ENCODE results near the gene CD99L2.

The CD99L2 gene

DNA sequence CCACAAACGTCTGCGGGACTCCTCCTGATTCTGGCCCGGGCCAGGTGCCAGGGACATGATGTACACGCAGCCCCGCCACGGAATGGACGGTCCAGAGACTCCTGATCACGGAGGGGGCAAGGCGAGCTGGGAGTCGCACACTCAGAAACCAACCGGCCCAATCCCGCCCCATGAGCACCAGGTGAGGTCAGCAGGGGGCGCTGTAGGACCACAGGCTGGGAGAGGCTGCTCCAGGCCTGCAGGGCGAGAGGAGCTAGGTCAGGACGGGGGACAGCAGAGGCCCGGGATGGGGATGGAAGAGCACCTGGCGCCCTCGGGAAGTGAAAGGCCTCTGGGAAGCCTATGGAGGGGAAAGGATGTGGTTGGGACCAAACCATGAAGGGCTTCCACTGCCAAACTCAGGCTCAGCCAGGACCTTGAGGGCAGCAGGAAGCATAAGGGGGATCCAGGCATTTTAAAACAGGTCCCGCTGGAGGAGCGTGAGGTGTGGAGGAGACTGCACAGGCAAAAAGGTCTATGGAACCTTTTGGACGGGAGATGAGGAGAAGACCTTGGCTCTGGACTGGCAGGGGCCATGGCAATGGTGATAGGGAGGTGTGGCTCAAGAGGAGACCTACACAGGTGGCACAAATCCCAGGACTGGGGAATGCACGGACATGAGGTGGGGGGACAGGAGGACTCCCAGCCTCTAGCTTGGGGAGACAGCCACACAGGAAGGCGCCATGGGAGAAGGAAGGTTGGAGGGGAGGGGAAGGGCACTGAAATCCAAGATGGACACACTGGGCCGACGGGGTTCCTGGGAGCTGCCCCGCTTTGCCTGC, 126.1 kb downstream of the CD99L2 start:
- Histone ChIP-seq H3K36me3 (ENCODE audit: control insufficient read depth in 2 of 2, insufficient read depth in 2 of 2, low read length in 2 of 2) (no peaks in the 10 kb centered on the region), H3K27me3 (ENCODE audit: control insufficient read depth in 1 of 2, insufficient read depth in 2 of 2, low read length in 2 of 2) (peaks cover 0 to 2% of the 10 kb centered on the region in 2 donors), H3K9ac (ENCODE audit: low read length in 2 of 2) (no peak overlapping the region), H3K27ac (ENCODE audit: low read length) (no peak overlapping the region), H3K4me3 (ENCODE audit: low read length in 2 of 2) (no peak overlapping the region), H3K9me3 (ENCODE audit: control insufficient read depth in 2 of 2, low read length in 2 of 2) (no peaks in the 10 kb centered on the region), H3K4me1 (ENCODE audit: control insufficient read depth, insufficient read depth, low read length) (peaks cover 10% of the 10 kb centered on the region)

DNA sequence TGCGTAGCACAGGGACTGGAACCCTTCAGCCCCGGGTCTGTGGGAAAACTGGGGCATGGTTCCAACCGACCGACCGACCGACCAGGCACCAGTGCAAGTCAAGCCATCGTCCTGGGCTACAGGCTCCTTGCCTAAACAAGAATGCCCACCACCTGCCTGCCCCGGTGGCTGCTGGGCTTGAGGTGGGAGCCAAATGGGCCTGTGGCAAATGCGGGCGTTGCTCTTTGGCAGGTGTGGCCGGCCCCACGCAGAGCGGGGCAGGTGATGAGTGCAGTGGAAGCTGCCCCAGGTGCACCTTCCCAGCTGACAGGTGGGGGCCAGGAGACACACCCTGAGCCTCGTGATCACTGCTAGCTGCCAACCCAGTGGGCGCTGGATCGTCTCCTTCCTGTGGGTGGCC, 127.4 kb downstream of the CD99L2 start:
- Histone ChIP-seq H3K9ac (ENCODE audit: low read length in 2 of 2) (no peak overlapping the region), H3K27ac (ENCODE audit: low read length) (no peak overlapping the region), H3K4me1 (ENCODE audit: control insufficient read depth, insufficient read depth, low read length) (peaks cover 13% of the 10 kb centered on the region), H3K4me3 (ENCODE audit: low read length in 2 of 2) (no peak overlapping the region), H3K9me3 (ENCODE audit: control insufficient read depth in 2 of 2, low read length in 2 of 2) (no peaks in the 10 kb centered on the region), H3K36me3 (ENCODE audit: control insufficient read depth in 2 of 2, insufficient read depth in 2 of 2, low read length in 2 of 2) (no peaks in the 10 kb centered on the region), H3K27me3 (ENCODE audit: control insufficient read depth in 1 of 2, insufficient read depth in 2 of 2, low read length in 2 of 2) (peaks cover 0 to 2% of the 10 kb centered on the region in 2 donors)

DNA sequence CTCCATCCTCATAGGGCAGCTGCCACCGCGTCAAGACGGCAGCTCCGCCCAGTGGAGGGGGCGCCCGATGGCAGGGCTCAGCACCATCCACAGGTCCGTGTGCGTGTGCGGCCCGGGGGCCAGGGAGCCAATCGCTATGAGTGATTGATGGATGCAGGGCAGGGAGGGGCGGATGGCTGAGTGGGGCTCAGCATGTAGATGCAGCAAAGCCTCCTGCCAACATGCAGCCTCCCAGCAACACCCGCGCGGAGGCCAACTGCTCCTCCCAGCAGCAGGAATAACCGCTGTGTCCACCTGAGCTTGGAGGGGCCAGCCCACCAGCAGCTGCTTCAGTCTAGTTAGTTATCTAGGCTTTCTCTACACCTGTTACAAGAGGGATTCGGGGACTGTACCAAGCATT, 127.8 kb downstream of the CD99L2 start:
- Histone ChIP-seq H3K9ac (ENCODE audit: low read length in 2 of 2) (no peak overlapping the region), H3K4me3 (ENCODE audit: low read length in 2 of 2) (no peak overlapping the region), H3K4me1 (ENCODE audit: control insufficient read depth, insufficient read depth, low read length) (peaks cover 10% of the 10 kb centered on the region), H3K27me3 (ENCODE audit: control insufficient read depth in 1 of 2, insufficient read depth in 2 of 2, low read length in 2 of 2) (peaks cover 0 to 2% of the 10 kb centered on the region in 2 donors), H3K9me3 (ENCODE audit: control insufficient read depth in 2 of 2, low read length in 2 of 2) (no peaks in the 10 kb centered on the region), H3K27ac (ENCODE audit: low read length) (no peak overlapping the region), H3K36me3 (ENCODE audit: control insufficient read depth in 2 of 2, insufficient read depth in 2 of 2, low read length in 2 of 2) (no peaks in the 10 kb centered on the region)

GRCh38 chrX:150769408-150769807, 129.1 kb downstream of the CD99L2 start:
- Histone ChIP-seq H3K9ac (ENCODE audit: low read length in 2 of 2) (no peak overlapping the region), H3K4me3 (ENCODE audit: low read length in 2 of 2) (no peak overlapping the region), H3K9me3 (ENCODE audit: control insufficient read depth in 2 of 2, low read length in 2 of 2) (no peaks in the 10 kb centered on the region), H3K27me3 (ENCODE audit: control insufficient read depth in 1 of 2, insufficient read depth in 2 of 2, low read length in 2 of 2) (peaks cover 0 to 2% of the 10 kb centered on the region in 2 donors), H3K27ac (ENCODE audit: low read length) (no peak overlapping the region), H3K4me1 (ENCODE audit: control insufficient read depth, insufficient read depth, low read length) (peaks cover 10% of the 10 kb centered on the region), H3K36me3 (ENCODE audit: control insufficient read depth in 2 of 2, insufficient read depth in 2 of 2, low read length in 2 of 2) (peaks cover 0 to 3% of the 10 kb centered on the region in 2 donors)

DNA sequence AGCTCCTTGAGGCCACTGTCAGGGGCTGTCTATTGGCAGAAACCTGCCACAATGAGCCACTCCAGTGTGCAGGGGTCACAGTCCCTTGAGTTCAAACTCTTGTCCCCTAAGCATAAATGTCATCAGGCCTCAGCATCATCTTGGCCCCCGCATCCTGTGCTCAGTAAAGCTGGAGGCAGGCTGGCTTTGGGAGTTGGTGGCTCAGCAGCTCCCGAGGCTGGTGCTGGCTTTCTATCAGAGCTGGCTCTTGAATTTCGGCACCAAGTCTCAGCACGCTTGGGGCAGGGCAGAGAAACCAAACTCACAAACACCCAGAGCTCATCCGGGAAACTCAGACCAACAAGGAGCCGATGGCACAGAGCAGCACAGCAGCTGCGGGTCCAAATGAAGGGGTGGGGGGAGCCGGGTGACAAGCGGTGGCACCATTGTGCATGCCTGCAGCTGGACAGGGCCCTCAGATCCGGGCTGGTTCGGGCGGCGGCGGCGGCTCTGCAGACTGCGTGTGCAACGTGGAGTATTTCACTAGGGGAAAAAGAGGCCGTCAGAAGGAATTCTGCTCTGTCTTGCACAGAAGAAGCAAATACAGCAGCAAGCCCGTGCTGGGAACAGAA, 129.8 kb downstream of the CD99L2 start:
- H3K4me3 ChIP-seq (ENCODE audit: low read length in 2 of 2), result no peak overlapping the region
- H3K27me3 ChIP-seq (ENCODE audit: control insufficient read depth in 1 of 2, insufficient read depth in 2 of 2, low read length in 2 of 2), result peaks cover 0 to 2% of the 10 kb centered on the region in 2 donors
- H3K9me3 ChIP-seq (ENCODE audit: control insufficient read depth in 2 of 2, low read length in 2 of 2), result no peaks in the 10 kb centered on the region
- H3K4me1 ChIP-seq (ENCODE audit: control insufficient read depth, insufficient read depth, low read length), result peaks cover 10% of the 10 kb centered on the region
- peaks cover 0 to 3% of the 10 kb centered on the region in 2 donors for H3K36me3 ChIP-seq (ENCODE audit: control insufficient read depth in 2 of 2, insufficient read depth in 2 of 2, low read length in 2 of 2)
- H3K9ac ChIP-seq (ENCODE audit: low read length in 2 of 2), result no peak overlapping the region
- no peak overlapping the region for H3K27ac ChIP-seq (ENCODE audit: low read length)

GRCh38 chrX:150768132-150768485, 130.4 kb downstream of the CD99L2 start:
- H3K27ac ChIP-seq (ENCODE audit: low read length), result no peak overlapping the region
- H3K27me3 ChIP-seq (ENCODE audit: control insufficient read depth in 1 of 2, insufficient read depth in 2 of 2, low read length in 2 of 2), result peaks cover 0 to 2% of the 10 kb centered on the region in 2 donors
- no peak overlapping the region for H3K9ac ChIP-seq (ENCODE audit: low read length in 2 of 2)
- no peaks in the 10 kb centered on the region for H3K9me3 ChIP-seq (ENCODE audit: control insufficient read depth in 2 of 2, low read length in 2 of 2)
- H3K36me3 ChIP-seq (ENCODE audit: control insufficient read depth in 2 of 2, insufficient read depth in 2 of 2, low read length in 2 of 2), result peaks cover 0 to 3% of the 10 kb centered on the region in 2 donors
- H3K4me1 ChIP-seq (ENCODE audit: control insufficient read depth, insufficient read depth, low read length), result peaks cover 10% of the 10 kb centered on the region
- H3K4me3 ChIP-seq (ENCODE audit: low read length in 2 of 2), result no peak overlapping the region

- H3K36me3 ChIP-seq (ENCODE audit: control insufficient read depth in 2 of 2, insufficient read depth in 2 of 2, low read length in 2 of 2), result peaks cover 0 to 3% of the 10 kb centered on the region in 2 donors
- H3K9ac ChIP-seq (ENCODE audit: low read length in 2 of 2), result no peak overlapping the region
- no peak overlapping the region for H3K27ac ChIP-seq (ENCODE audit: low read length)
- H3K4me1 ChIP-seq (ENCODE audit: control insufficient read depth, insufficient read depth, low read length), result peaks cover 10% of the 10 kb centered on the region
- H3K4me3 ChIP-seq (ENCODE audit: low read length in 2 of 2), result no peak overlapping the region
- H3K27me3 ChIP-seq (ENCODE audit: control insufficient read depth in 1 of 2, insufficient read depth in 2 of 2, low read length in 2 of 2), result peaks cover 0 to 2% of the 10 kb centered on the region in 2 donors
- H3K9me3 ChIP-seq (ENCODE audit: control insufficient read depth in 2 of 2, low read length in 2 of 2), result no peaks in the 10 kb centered on the region
Measured at GRCh38 chrX:150767475-150768131, 130.9 kb downstream of the CD99L2 start.

DNA sequence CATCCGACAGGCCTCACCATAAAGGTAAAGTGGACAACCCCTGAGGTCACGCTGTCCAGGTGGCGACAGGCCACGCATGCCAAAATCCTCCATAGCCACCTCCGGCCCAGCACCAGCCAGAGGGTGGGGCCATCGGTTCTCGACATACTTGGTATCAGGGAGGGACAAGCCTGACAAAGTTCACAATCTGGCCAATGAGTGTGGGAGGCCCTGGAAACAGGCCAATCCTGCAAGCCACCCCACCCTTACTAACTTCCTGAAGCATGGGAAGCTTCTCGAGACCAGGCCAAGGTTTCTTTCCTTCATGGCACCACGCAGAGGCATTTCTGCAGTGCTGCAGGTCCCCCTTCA, 131.4 kb downstream of the CD99L2 start:
- peaks cover 0 to 3% of the 10 kb centered on the region in 2 donors for H3K36me3 ChIP-seq (ENCODE audit: control insufficient read depth in 2 of 2, insufficient read depth in 2 of 2, low read length in 2 of 2)

GRCh38 chrX:150766351-150767044, 132.0 kb downstream of the CD99L2 start:
- Histone ChIP-seq H3K9me3 (ENCODE audit: control insufficient read depth in 2 of 2, low read length in 2 of 2) (no peaks in the 10 kb centered on the region), H3K27me3 (ENCODE audit: control insufficient read depth in 1 of 2, insufficient read depth in 2 of 2, low read length in 2 of 2) (peaks cover 0 to 2% of the 10 kb centered on the region in 2 donors), H3K4me3 (ENCODE audit: low read length in 2 of 2) (no peak overlapping the region), H3K4me1 (ENCODE audit: control insufficient read depth, insufficient read depth, low read length) (peaks cover 3% of the 10 kb centered on the region), H3K9ac (ENCODE audit: low read length in 2 of 2) (no peak overlapping the region), H3K27ac (ENCODE audit: low read length) (no peak overlapping the region), H3K36me3 (ENCODE audit: control insufficient read depth in 2 of 2, insufficient read depth in 2 of 2, low read length in 2 of 2) (peaks cover 0 to 3% of the 10 kb centered on the region in 2 donors)

More for the DNA sequence above, 131.4 kb downstream of the CD99L2 start:
- H3K27me3 ChIP-seq (ENCODE audit: control insufficient read depth in 1 of 2, insufficient read depth in 2 of 2, low read length in 2 of 2), result peaks cover 0 to 2% of the 10 kb centered on the region in 2 donors
- H3K9ac ChIP-seq (ENCODE audit: low read length in 2 of 2), result no peak overlapping the region
- no peak overlapping the region for H3K4me3 ChIP-seq (ENCODE audit: low read length in 2 of 2)
- no peak overlapping the region for H3K27ac ChIP-seq (ENCODE audit: low read length)
- H3K9me3 ChIP-seq (ENCODE audit: control insufficient read depth in 2 of 2, low read length in 2 of 2), result no peaks in the 10 kb centered on the region
- peaks cover 5% of the 10 kb centered on the region for H3K4me1 ChIP-seq (ENCODE audit: control insufficient read depth, insufficient read depth, low read length)

DNA sequence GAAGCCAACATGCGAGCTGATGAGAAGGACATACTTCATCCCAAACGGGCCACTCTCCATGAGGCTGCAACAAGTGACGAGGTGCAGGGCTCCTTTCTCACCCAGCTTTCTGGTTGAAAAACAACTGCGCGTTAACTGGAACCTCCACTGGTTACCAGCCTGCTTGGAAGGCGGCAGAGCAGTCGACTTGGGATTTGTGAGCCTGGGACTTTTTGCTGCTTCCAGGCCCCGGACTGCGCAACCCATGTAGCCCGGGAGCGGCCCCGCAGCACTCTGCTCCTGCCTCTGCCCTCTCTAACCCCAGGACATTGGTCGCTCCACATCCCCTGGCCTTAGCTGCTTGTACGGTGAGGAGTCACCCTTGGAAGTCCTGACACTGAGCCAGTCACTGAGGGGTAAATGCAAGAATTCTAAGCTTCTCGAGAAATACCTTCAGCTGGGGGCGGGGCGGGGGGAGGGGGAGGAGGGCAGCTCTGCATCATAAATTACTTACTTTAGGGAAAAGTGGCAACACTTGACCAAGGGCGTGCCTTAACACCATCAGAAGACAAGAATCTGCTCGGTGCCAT, 132.6 kb downstream of the CD99L2 start:
- Histone ChIP-seq H3K4me3 (ENCODE audit: low read length in 2 of 2) (no peak overlapping the region), H3K27me3 (ENCODE audit: control insufficient read depth in 1 of 2, insufficient read depth in 2 of 2, low read length in 2 of 2) (peaks cover 0 to under 1% of the 10 kb centered on the region in 2 donors), H3K27ac (ENCODE audit: low read length) (no peak overlapping the region), H3K9me3 (ENCODE audit: control insufficient read depth in 2 of 2, low read length in 2 of 2) (no peaks in the 10 kb centered on the region), H3K36me3 (ENCODE audit: control insufficient read depth in 2 of 2, insufficient read depth in 2 of 2, low read length in 2 of 2) (peaks cover 0 to 3% of the 10 kb centered on the region in 2 donors), H3K4me1 (ENCODE audit: control insufficient read depth, insufficient read depth, low read length) (peaks cover 3% of the 10 kb centered on the region), H3K9ac (ENCODE audit: low read length in 2 of 2) (no peak overlapping the region)
